Caco-2 (cell line): ENCODE measurements around the gene ZNF747. TPM values are rescaled to one million over a fixed set of nuclear protein-coding genes. Genes with fewer than 3 reads are reported as not detected.

Experiments used
- BruUV-seq: library from RNA; stranded (reverse); fragments of 400-500 nt; replicated peaks from 2 replicates; lab custom pipeline; 2021; lab: Mats Ljungman, UMichigan
- CTCF ChIA-PET: fragments of 300-600 bp; sonication (Branson Sonifier 250); formaldehyde crosslinking; loops from one replicate; lab custom pipeline; 2022; ENCODE audit warnings: antibody characterized with exemption; lab: Charles Lee
- POLR2A ChIA-PET: fragments of 300-600 bp; sonication (Branson Sonifier 250); formaldehyde crosslinking; loops from one replicate; lab custom pipeline; 2022; ENCODE audit warnings: antibody characterized with exemption; lab: Charles Lee
- DNase-seq, 2 experiments: peaks; one replicate each; pipeline versions ENCODE4 v3.0.0 to v3.0.0-alpha.2; 2020 to 2022
- H3K27me3 ChIP-seq: replicated peaks from 2 replicates; pipeline ENCODE4 v1.6.0; 2011; ENCODE audit warnings: low read length; ENCODE audit not compliant: control insufficient read depth, insufficient read depth
- H3K36me3 ChIP-seq: 2 replicates; pipeline ENCODE4 v1.5.1; 2011; ENCODE audit warnings: low read length; ENCODE audit not compliant: control insufficient read depth, insufficient read depth
- H3K4me1 ChIP-seq: fragments of 250-450 bp; sonication (Bioruptor Pico); 2 replicates; pipeline ENCODE4 v1.5.1; 2020; ENCODE audit warnings: mild to moderate bottlenecking
- H3K4me3 ChIP-seq: 2 replicates; pipeline ENCODE4 v1.5.1; 2011; ENCODE audit warnings: low read depth, mild to moderate bottlenecking, control low read depth, low read length
- H3K9me3 ChIP-seq: fragments of 250-450 bp; sonication (Bioruptor Pico); 2 replicates; pipeline ENCODE4 v1.5.1; 2020; ENCODE audit warnings: mild to moderate bottlenecking, moderate library complexity
- H3K27ac Mint-ChIP-seq: one replicate; pipeline ENCODE4 v1.8.0; 2022; ENCODE audit warnings: mixed read lengths; ENCODE audit not compliant: unreplicated experiment
- H3K27me3 Mint-ChIP-seq: one replicate; pipeline ENCODE4 v1.8.0; 2022; ENCODE audit warnings: mixed read lengths; ENCODE audit not compliant: insufficient read depth, unreplicated experiment
- H3K36me3 Mint-ChIP-seq: one replicate; pipeline ENCODE4 v1.8.0; 2022; ENCODE audit warnings: mild to moderate bottlenecking, mixed read lengths; ENCODE audit not compliant: insufficient read depth, unreplicated experiment
- H3K4me1 Mint-ChIP-seq: one replicate; pipeline ENCODE4 v1.8.0; 2022; ENCODE audit warnings: low read depth, mixed read lengths; ENCODE audit not compliant: unreplicated experiment
- H3K4me3 Mint-ChIP-seq: one replicate; pipeline ENCODE4 v1.8.0; 2022; ENCODE audit warnings: mild to moderate bottlenecking, moderate library complexity, mixed read lengths; ENCODE audit not compliant: unreplicated experiment
- H3K9me3 Mint-ChIP-seq: one replicate; pipeline ENCODE4 v1.8.0; 2022; ENCODE audit warnings: mixed read lengths; ENCODE audit not compliant: unreplicated experiment
- intact Hi-C: fragments of 100-400 bp; cut with micrococcal nuclease; formaldehyde crosslinking; loops from one replicate; pipeline ENCODE4 v1.10.0; 2022; ENCODE audit not compliant: unreplicated experiment
- total RNA-seq: library from RNA; stranded (reverse); gene quantifications from 2 replicates; pipeline ENCODE4 v1.2.3, GENCODE V29; 2022
- TF ChIP-seq, protein P1 (sequence below), 2 experiments: fragments of 200-600 bp in 1 of 2; IDR thresholded peaks; 1 replicate in 1 of 2; 2 replicates in 1 of 2; pipeline versions ENCODE4 v1.5.1 to v1.8.0; 2011 to 2022; ENCODE audit warnings: antibody characterized with exemption in 1 of 2, control low read depth in 1 of 2, inconsistent platforms in 1 of 2, low read depth in 1 of 2, low read length in 1 of 2, mild to moderate bottlenecking in 1 of 2, moderate library complexity in 1 of 2; ENCODE audit not compliant: insufficient read depth in 1 of 2, severe bottlenecking in 1 of 2, unreplicated experiment in 1 of 2

The ZNF747 gene
- total RNA-seq, 1 experiment from 2014 or later: 8.1 TPM

DNA sequence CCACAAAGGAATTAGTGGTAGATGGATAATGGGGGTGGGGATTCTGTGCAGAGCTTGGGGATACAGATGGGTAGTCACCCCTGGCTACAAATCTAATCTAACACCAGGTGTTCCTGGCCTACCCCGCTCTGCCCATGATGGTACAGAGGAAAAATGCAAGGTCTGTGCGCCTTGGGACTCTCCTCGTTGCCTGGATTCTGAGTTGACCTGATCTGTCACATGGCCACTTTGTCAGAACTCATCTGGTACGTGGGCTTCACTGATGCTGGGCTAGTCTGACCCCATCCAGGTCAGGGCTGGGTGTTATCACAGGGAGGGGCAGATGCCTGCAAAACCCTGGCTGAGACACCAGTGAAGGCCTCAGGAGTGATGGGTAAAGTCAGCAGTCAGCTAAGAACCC is 18.3 kb upstream of the ZNF747 start:
- Mint-ChIP-seq H3K27me3 (no peaks in the 10 kb centered on the region), H3K27ac (peak overlapping the region; percentile 45), H3K4me3 (no peak overlapping the region), H3K36me3 (peaks cover 18% of the 10 kb centered on the region), H3K9me3 (no peaks in the 10 kb centered on the region), H3K4me1 (peaks cover 23% of the 10 kb centered on the region)
- H3K36me3 ChIP-seq: peaks cover 2% of the 10 kb centered on the region
- H3K4me3 ChIP-seq: no peak overlapping the region
- no peaks in the 10 kb centered on the region for H3K27me3 ChIP-seq
- peaks cover 25% of the 10 kb centered on the region for H3K4me1 ChIP-seq
- CTCF ChIA-PET: no interaction called here
- TF ChIP-seq, protein P1, sequence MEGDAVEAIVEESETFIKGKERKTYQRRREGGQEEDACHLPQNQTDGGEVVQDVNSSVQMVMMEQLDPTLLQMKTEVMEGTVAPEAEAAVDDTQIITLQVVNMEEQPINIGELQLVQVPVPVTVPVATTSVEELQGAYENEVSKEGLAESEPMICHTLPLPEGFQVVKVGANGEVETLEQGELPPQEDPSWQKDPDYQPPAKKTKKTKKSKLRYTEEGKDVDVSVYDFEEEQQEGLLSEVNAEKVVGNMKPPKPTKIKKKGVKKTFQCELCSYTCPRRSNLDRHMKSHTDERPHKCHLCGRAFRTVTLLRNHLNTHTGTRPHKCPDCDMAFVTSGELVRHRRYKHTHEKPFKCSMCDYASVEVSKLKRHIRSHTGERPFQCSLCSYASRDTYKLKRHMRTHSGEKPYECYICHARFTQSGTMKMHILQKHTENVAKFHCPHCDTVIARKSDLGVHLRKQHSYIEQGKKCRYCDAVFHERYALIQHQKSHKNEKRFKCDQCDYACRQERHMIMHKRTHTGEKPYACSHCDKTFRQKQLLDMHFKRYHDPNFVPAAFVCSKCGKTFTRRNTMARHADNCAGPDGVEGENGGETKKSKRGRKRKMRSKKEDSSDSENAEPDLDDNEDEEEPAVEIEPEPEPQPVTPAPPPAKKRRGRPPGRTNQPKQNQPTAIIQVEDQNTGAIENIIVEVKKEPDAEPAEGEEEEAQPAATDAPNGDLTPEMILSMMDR (IDR thresholded peaks at IDR 0.05; ENCODE audit: insufficient read depth in 1 of 2, low read depth in 1 of 2, low read length in 1 of 2, severe bottlenecking in 1 of 2, unreplicated experiment in 1 of 2): no peak
- no TSS peak for BruUV-seq
- POLR2A ChIA-PET: interaction anchor here (0.6 to 1.0 kb wide), 2 partner anchors 50 to 123 kb away, joined by 3 to 5 read pairs; partner anchors contain the start of gene DCTPP1
- intact Hi-C loops: no loop called here
- H3K9me3 ChIP-seq: no peaks in the 10 kb centered on the region
- no peak for DNase-seq

DNA sequence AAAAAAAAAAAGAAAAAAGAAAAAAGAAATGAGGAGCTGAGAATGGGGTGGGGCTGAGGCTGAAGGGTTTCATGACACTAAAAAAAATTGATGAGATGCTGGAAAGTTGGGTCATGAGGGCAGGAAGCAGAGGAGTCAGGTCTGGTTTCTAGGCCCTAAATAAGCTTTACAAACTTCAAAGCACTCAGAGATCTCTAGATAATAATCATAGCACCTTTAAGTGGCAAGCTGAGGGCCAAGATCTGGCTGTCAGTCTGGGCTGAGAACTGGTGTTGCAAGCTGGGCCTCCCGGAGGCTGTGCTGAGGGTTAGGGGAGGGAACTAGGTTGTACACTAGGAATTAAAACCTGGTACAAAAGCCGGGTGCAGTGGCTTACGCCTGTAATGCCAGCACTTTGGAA is 17.1 kb upstream of the ZNF747 start:
- peaks cover 18% of the 10 kb centered on the region for H3K36me3 Mint-ChIP-seq
- ChIA-PET POLR2A (interaction anchor here (0.6 kb wide), 1 partner anchor 16 kb away, joined by 3 read pairs; no protein-coding TSS in a partner anchor), CTCF (no interaction called here)
- H3K4me3 Mint-ChIP-seq: no peak overlapping the region
- BruUV-seq: no TSS peak
- no peaks in the 10 kb centered on the region for H3K9me3 ChIP-seq
- TF ChIP-seq, protein P1 (IDR thresholded peaks at IDR 0.05; ENCODE audit: insufficient read depth in 1 of 2, low read depth in 1 of 2, low read length in 1 of 2, severe bottlenecking in 1 of 2, unreplicated experiment in 1 of 2): no peak
- H3K27ac Mint-ChIP-seq: no peak overlapping the region
- no peak for DNase-seq
- no peaks in the 10 kb centered on the region for H3K27me3 Mint-ChIP-seq
- intact Hi-C loops: no loop called here
- no peaks in the 10 kb centered on the region for H3K27me3 ChIP-seq
- peaks cover 27% of the 10 kb centered on the region for H3K4me1 Mint-ChIP-seq
- H3K4me3 ChIP-seq: no peak overlapping the region
- no peaks in the 10 kb centered on the region for H3K9me3 Mint-ChIP-seq
- peaks cover 2% of the 10 kb centered on the region for H3K36me3 ChIP-seq
- H3K4me1 ChIP-seq: peaks cover 33% of the 10 kb centered on the region

DNA sequence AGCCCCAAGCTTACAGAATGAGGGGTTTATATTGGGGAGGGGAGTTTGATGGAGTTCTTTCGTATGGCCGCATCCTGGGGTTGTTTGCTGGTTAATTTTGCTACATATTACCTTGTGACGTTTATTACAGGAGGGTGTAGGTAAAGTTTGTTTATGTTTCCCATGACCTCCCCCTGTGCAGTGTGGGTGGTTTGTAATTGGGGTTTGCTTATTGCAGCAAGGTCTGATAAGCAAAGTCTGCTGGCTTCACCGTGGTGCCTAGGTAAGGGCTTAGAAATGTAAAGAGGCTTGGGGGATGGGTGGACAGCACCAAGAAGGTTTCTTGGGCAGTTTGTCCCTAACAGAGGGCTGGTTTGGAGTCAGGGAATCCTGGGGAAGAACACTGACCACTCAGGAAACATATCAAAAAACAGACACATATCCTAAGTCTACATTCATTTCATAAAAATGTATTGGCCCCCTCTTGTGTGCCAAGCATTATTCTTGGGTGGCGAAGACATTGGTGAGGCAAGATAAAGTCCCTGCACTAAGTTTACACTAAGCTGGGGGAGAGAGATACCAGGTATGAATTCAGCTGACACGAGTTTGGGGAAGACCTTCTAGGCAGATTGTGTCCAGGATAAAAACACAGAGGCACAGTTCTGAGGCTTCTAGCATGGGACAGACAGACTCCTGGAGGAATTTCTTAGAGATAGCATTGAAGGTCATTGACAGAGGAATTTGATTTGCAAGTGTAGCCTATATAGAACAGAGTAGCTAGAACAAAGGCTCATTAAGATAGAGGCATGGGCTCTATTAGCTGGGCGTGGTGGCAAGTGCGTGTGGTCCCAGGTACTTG is 14.0 kb upstream of the ZNF747 start:
- ChIA-PET POLR2A (interaction anchor here (0.8 to 1.0 kb wide), 2 partner anchors 10 to 37 kb away, joined by 3 read pairs; partner anchors contain the start of genes ZNF764 and ZNF785), CTCF (interaction anchor here (1.1 kb wide), 1 partner anchor 13 kb away, joined by 5 read pairs; no protein-coding TSS in a partner anchor)
- Mint-ChIP-seq H3K36me3 (peaks cover 4% of the 10 kb centered on the region), H3K4me3 (peak overlapping the region; percentile 22), H3K9me3 (no peaks in the 10 kb centered on the region), H3K4me1 (peaks cover 29% of the 10 kb centered on the region), H3K27me3 (no peaks in the 10 kb centered on the region), H3K27ac (peak overlapping the region; percentile 70)
- Histone ChIP-seq H3K27me3 (no peaks in the 10 kb centered on the region), H3K36me3 (no peaks in the 10 kb centered on the region; the same call in 1 of the 2 replicates), H3K9me3 (no peaks in the 10 kb centered on the region), H3K4me1 (peaks cover 34% of the 10 kb centered on the region), H3K4me3 (no peak overlapping the region)
- intact Hi-C loops: loop anchor here (1.0 kb wide), 1 partner anchor 7 kb away; no protein-coding TSS in a partner anchor
- BruUV-seq: no TSS peak
- no peak for DNase-seq
- TF ChIP-seq, protein P1 (IDR thresholded peaks at IDR 0.05; ENCODE audit: insufficient read depth in 1 of 2, low read depth in 1 of 2, low read length in 1 of 2, severe bottlenecking in 1 of 2, unreplicated experiment in 1 of 2): no peak
